ENCODE measurements around the gene RC3H1. TPM values are rescaled to one million over a fixed set of nuclear protein-coding genes. Genes with fewer than 3 reads are reported as not detected.

RC3H1 gene
- total and polyA plus RNA-seq, 9 of the 15 experiments (the other 6 are each of a cell fraction or from before 2014, with no cell fraction given): 2.4 to 31.7 (median 12.4) TPM

DNA sequence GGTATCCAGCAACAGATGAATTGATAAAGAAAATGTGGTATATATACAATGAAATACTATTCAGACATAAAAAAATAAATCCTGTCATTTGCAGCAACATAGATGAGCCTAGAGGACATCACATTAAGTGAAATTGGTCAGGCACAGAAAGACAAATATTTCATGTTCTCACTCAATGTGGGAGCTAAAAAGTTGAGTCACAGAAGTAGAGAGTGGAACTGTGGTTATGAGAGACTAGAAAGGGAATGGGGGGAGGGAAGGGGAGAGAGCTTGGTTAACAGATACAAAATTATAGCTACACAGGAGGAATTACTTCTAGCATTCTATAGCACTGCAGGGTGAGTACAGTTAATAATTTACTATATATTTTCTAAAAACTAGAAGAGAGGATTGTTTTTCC is 68.0 kb downstream of the RC3H1 start:
- ATAC-seq (no peak), FAIRE-seq (no peak), DNase-seq (ENCODE audit: extremely low read depth in 1 of 4, low spot score in 3 of 4) (no peak)
- H4K20me1 ChIP-seq (replicated peaks; ENCODE audit: control insufficient read depth, insufficient read depth, low read length): no peaks in the 10 kb centered on the region
- intact Hi-C loops (cut with micrococcal nuclease): no loop called here
- H3K36me3 ChIP-seq (ENCODE audit: control insufficient read depth, insufficient read depth, low read length): peaks cover 79% of the 10 kb centered on the region
- CTCF ChIA-PET (ENCODE audit: low intra/inter-chr PET ratio): no interaction called here
- H3K4me2 ChIP-seq (ENCODE audit: insufficient read depth, low read length): no peak overlapping the region
- no peaks in the 10 kb centered on the region for H3K79me2 ChIP-seq (ENCODE audit: control insufficient read depth, insufficient read depth, low read length)
- no peak overlapping the region for H3K27ac ChIP-seq (ENCODE audit: extremely low read depth, low read depth, low read length)
- POLR2A ChIA-PET: no interaction called here
- no peaks in the 10 kb centered on the region for H3K4me1 ChIP-seq (replicated peaks in 1 of 2; ENCODE audit: control insufficient read depth in 2 of 2, insufficient read depth in 2 of 2, low read length in 2 of 2)
- H3K9me3 ChIP-seq (replicated peaks; ENCODE audit: control insufficient read depth, insufficient read depth, low read depth, low read length): no peaks in the 10 kb centered on the region
- H3K9ac ChIP-seq (ENCODE audit: insufficient read depth in 1 of 2, low read depth in 2 of 2, low read length in 2 of 2): no peak overlapping the region
- BruUV-seq (replicated peaks): no TSS peak
- no peaks in the 10 kb centered on the region for H3K27me3 ChIP-seq (ENCODE audit: control insufficient read depth in 2 of 2, insufficient read depth in 2 of 2, low read length in 2 of 2)
- no peak for TF ChIP-seq PTTG1 (tag; IDR thresholded peaks at IDR 0.05; ENCODE audit: low read depth)
- TF ChIP-seq, protein P1, sequence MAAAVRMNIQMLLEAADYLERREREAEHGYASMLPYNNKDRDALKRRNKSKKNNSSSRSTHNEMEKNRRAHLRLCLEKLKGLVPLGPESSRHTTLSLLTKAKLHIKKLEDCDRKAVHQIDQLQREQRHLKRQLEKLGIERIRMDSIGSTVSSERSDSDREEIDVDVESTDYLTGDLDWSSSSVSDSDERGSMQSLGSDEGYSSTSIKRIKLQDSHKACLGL (CRISPR knock-in tag; IDR thresholded peaks at IDR 0.05; ENCODE audit: borderline replicate concordance, poor library complexity, severe bottlenecking): no peak
- TF ChIP-seq KDM4B (IDR thresholded peaks at IDR 0.05; ENCODE audit: borderline replicate concordance in 2 of 2, low read depth in 1 of 2): no peak
- TF ChIP-seq FOXA3 (CRISPR knock-in tag; conservative IDR thresholded peaks at IDR 0.05 in 1 of 2, IDR thresholded peaks at IDR 0.05 in 1 of 2): no peak
- TF ChIP-seq ZNF77 (CRISPR knock-in tag; IDR thresholded peaks at IDR 0.05): no peak
- no peak for TF ChIP-seq ZNF347 (CRISPR knock-in tag; IDR thresholded peaks at IDR 0.05; ENCODE audit: low read depth)
- TF ChIP-seq ZNF277 (CRISPR knock-in tag; IDR thresholded peaks at IDR 0.05; ENCODE audit: borderline replicate concordance): no peak
- TF ChIP-seq POLR2B (IDR thresholded peaks at IDR 0.05; ENCODE audit: low read depth, partially characterized antibody): no peak
- no peak for TF ChIP-seq PYGO2 (tag; IDR thresholded peaks at IDR 0.05)
- no peak for TF ChIP-seq KLF13 (tag; IDR thresholded peaks at IDR 0.05; ENCODE audit: borderline replicate concordance, low read depth)
- TF ChIP-seq ARID4B (CRISPR knock-in tag; IDR thresholded peaks at IDR 0.05): no peak
- TF ChIP-seq FOXA1 (IDR thresholded peaks at IDR 0.05; ENCODE audit: borderline replicate concordance): no peak
- in situ Hi-C loops (cut with MboI): no loop called here
- H3K4me3 ChIP-seq: no peak overlapping the region
- H2AFZ ChIP-seq (ENCODE audit: low read depth, low read length): no peak overlapping the region
- H3K9me1 ChIP-seq (ENCODE audit: control insufficient read depth, insufficient read depth, low read length): no peaks in the 10 kb centered on the region

All from K562 (cell line).